Renal cortical epithelial cell (primary cell): ENCODE data around the gene FBXO22. TPM values are rescaled to one million over a fixed set of nuclear protein-coding genes. Genes with fewer than 3 reads are reported as not detected.
A peak's percentile ranks its signal among the peaks of the same experiment; 100 is the strongest.
"Not testable (repeated sequence)": the region's sequence is repeated elsewhere in the genome, so short reads cannot be mapped to it uniquely, and the experiment has no call there.

Source experiments
- DNase-seq: peaks from one replicate; pipeline ENCODE4 v3.0.0-alpha.2; 2011; ENCODE audit warnings: low read depth
- total RNA-seq: library from RNA; depleted of rRNA; stranded (reverse); fragments of >200 nt; gene quantifications from 2 replicates; pipeline ENCODE4 v1.2.3, GENCODE V29; 2014

The FBXO22 gene
- total RNA-seq, 1 donor from 2014 or later = 58.6 TPM

GRCh38 chr15:75981149-75981815 is 77.6 kb downstream of the FBXO22 start:
- no peak for DNase-seq

DNA sequence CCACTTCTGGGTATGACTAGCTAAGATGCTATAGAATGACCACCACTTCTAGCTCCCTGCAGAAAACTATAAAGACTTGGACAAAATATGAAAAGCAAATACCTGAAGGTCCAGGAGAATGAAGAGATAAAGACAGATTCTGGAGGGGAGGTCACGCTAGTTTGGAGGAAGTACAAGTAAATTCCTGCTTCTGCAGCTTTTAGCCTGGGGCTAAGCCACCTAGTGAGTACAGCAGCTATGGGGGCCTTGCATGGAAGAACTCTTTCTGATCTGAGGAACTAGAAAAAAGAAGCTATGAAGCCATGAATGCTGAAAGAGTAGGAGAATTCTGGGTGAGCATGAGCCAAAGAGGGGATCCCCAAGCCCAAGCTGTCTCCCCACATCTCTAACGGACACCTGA is 78.8 kb downstream of the FBXO22 start:
- no peak for DNase-seq

DNA sequence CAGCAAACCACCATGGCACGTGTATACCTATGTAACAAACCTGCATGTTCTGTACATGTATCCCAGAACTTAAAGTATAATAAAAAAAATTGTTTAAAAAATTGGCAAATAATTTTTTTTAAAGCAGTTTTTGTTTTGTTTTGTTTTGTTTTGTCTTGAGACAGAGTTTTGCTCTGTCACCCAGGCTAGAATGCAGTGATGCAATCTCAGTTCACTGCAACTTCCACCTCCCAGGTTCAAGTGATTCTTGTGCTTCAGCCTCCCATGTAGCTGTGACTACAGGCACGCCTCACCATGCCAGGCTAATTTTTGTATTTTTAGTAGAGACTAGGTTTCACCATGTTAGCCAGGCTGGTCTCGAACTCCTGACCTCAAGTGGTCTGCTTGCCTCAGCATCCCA is 81.0 kb downstream of the FBXO22 start:
- DNase-seq = not testable (repeated sequence)

DNA sequence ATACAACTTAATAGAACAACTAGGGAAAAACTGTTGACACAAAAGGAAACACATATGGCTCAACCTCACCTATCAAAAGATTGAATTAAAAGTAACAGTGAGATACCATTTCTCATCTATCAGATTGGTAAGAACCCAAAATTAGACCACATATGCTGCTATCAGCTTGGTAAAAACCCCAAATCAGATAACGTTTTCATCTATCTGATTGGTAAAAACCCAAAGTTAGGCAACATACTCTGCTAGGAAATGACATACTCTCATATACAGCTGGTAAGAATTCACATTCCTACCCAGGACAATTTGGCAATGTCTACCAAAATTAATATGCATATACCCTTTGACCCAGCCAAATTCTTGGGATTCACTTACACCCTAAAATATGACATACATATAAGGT is 82.3 kb downstream of the FBXO22 start:
- DNase-seq = no peak

- peak; percentile 9 for DNase-seq
Observed at GRCh38 chr15:75989045-75989444, 85.4 kb downstream of the FBXO22 start.

- DNase-seq = no peak
Observed at GRCh38 chr15:75989875-75990274, 86.2 kb downstream of the FBXO22 start.

Other genes starting within 250 kb of the FBXO22 start
- 0.35 TPM in 2 replicates for gene CSPG4, start 191.0 kb upstream of the FBXO22 start, total RNA-seq
- 84.3 and 87.0 TPM in 2 replicates for gene UBE2Q2, start 60.4 kb upstream of the FBXO22 start, total RNA-seq
- gene NRG4, start 108.5 kb downstream of the FBXO22 start, total RNA-seq = 0.15 TPM in 1 of 2 replicates, not detected in the other
- gene TMEM266, start 156.1 kb downstream of the FBXO22 start, total RNA-seq = not detected in 2 replicates